Femur (tissue), 1 donor: ENCODE data around the gene CYFIP2.
"Not testable (repeated sequence)": the region's sequence is repeated elsewhere in the genome, so short reads cannot be mapped to it uniquely, and the experiment has no call there.

ENCODE experiments used
- DNase-seq: peaks from one replicate; pipeline ENCODE4 v3.0.0-alpha.2; 2017

The CYFIP2 gene

GRCh38 chr5:157400741-157401495, 135.0 kb downstream of the CYFIP2 start:
- DNase-seq = no peak

DNA sequence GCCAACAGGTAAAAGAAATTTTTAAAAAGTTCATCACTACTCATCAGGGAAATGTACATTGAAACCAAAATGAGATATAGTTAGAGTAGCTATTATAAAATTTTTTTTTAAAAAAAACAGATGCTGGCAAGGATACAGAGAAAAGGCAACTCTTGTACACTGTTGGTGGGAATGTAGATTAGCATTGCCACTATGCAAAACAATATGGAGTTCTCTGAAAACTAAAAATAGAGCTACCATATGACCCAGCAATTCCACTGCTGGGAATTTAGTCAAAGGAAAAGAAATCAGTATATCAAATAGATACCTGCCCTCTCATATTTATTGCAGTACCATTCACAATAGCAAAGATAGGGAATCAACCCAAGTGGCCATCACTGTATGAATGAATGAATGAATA, 149.9 kb downstream of the CYFIP2 start:
- DNase-seq = no peak

DNA sequence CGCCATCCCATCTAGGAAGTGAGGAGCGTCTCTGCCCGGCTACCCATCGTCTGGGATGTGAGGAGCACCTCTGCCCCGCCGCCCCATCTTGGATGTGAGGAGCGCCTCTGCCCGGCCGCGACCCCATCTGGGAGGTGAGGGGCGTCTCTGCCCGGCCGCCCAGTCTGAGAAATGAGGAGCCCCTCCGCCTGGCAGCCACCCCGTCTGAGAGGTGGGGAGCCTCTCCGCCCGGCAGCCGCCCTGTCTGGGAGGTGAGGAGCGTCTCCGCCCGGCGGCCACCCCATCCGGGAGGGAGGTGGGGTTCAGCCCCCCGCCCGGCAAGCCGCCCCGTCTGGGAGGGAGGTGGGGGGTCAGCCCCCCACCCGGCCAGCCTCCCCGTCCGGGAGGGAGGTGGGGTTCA, 153.6 kb downstream of the CYFIP2 start:
- DNase-seq = not testable (repeated sequence)

DNA sequence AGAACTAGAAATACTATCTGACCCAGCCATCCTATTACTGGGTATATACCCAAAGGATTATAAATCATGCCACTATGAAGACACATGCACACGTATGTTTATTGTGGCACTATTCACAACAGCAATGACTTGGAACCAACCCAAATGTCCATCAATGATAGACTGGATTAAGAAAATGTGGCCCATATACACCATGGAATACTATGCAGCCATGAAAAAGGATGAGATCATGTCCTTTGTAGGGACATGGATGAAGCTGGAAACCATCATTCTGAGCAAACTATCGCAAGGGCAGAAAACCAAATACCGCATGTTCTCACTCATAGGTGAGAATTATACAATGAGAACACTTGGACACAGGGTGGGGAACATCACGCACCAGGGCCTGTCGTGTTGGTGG, 164.0 kb downstream of the CYFIP2 start:
- not testable (repeated sequence) for DNase-seq

GRCh38 chr5:157431544-157432200, 165.7 kb downstream of the CYFIP2 start:
- no peak for DNase-seq

GRCh38 chr5:157434096-157434495, 168.2 kb downstream of the CYFIP2 start:
- DNase-seq = no peak

- DNase-seq = peak; percentile 82
Observed at GRCh38 chr5:157443041-157443549, 177.2 kb downstream of the CYFIP2 start.

DNA sequence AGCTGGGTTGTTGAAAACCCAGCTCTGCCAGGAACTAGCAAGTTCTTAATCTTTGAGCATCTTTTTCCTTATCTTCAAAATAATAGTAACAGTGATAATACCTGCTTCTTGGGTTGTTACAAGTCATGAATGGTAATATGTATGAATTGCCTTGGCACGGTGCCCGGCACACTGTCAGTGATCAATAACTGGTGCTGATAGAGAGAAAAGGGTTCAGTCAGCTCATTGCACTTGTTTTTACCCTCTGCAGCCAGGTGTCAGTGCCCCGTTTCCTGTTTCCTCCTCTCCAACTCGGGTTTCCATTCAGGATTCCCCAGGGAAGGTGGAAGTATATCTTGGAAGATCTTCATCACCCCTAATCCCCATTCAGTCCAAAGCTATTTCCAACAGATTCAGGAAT, 178.3 kb downstream of the CYFIP2 start:
- DNase-seq = no peak
